PC-9 (cell line): ENCODE measurements around the gene WDFY1. TPM values are rescaled to one million over a fixed set of nuclear protein-coding genes. Genes with fewer than 3 reads are reported as not detected.

ENCODE experiments used
- BruUV-seq: library from RNA; stranded (reverse); fragments of 400-500 nt; replicated peaks from 2 replicates; lab custom pipeline; 2021; lab: Mats Ljungman, UMichigan
- CTCF ChIA-PET: fragments of 300-600 bp; sonication (Branson Sonifier 250); formaldehyde crosslinking; loops from one replicate; lab custom pipeline; 2022; ENCODE audit warnings: antibody characterized with exemption; lab: Charles Lee
- POLR2A ChIA-PET: fragments of 300-600 bp; sonication (Branson Sonifier 250); formaldehyde crosslinking; loops from one replicate; lab custom pipeline; 2022; ENCODE audit warnings: antibody characterized with exemption; ENCODE audit not compliant: unreplicated experiment; lab: Charles Lee
- DNase-seq, 2 experiments: peaks; one replicate each; pipeline versions ENCODE4 v3.0.0 to v3.0.0-alpha.2; 2015 to 2022; ENCODE audit warnings: mixed read lengths in 1 of 2
- H2AFZ ChIP-seq: fragments of 200-600 bp; sonication (generic); 2 replicates; pipeline ENCODE4 v1.8.1; 2017; ENCODE audit warnings: antibody characterized with exemption
- H3F3A ChIP-seq: fragments of 200-600 bp; sonication (generic); 2 replicates; pipeline ENCODE4 v1.8.1; 2017; ENCODE audit warnings: antibody characterized with exemption, mild to moderate bottlenecking, low read depth; ENCODE audit not compliant: insufficient read depth
- H3K27ac ChIP-seq: fragments of 200-600 bp; sonication (generic); 2 replicates; pipeline ENCODE4 v1.6.1; 2016; ENCODE audit warnings: mixed run types
- H3K27me3 ChIP-seq: fragments of 200-600 bp; sonication (generic); 2 replicates; pipeline ENCODE4 v1.6.1; 2016; ENCODE audit warnings: low read depth, mixed run types; ENCODE audit not compliant: insufficient read depth
- H3K36me3 ChIP-seq: fragments of 200-600 bp; sonication (generic); 2 replicates; pipeline ENCODE4 v1.6.1; 2016; ENCODE audit warnings: low read depth, mixed run types
- H3K4me1 ChIP-seq: fragments of 200-600 bp; sonication (generic); replicated peaks from 2 replicates; pipeline ENCODE4 v1.6.1; 2016; ENCODE audit warnings: mixed run types; ENCODE audit not compliant: insufficient read depth
- H3K4me2 ChIP-seq: fragments of 200-600 bp; sonication (generic); 2 replicates; pipeline ENCODE4 v1.6.1; 2017; ENCODE audit warnings: mixed run types
- H3K4me3 ChIP-seq: fragments of 200-600 bp; sonication (generic); 2 replicates; pipeline ENCODE4 v1.6.1; 2016; ENCODE audit warnings: mixed run types
- H3K79me2 ChIP-seq: fragments of 200-600 bp; sonication (generic); 2 replicates; pipeline ENCODE4 v1.6.1; 2017; ENCODE audit warnings: low read depth, mixed run types
- H3K9me2 ChIP-seq: fragments of 200-600 bp; sonication (generic); 2 replicates; pipeline ENCODE4 v1.8.1; 2017; ENCODE audit warnings: mild to moderate bottlenecking; ENCODE audit not compliant: insufficient read depth
- H3K9me3 ChIP-seq: fragments of 200-600 bp; sonication (generic); 2 replicates; pipeline ENCODE4 v1.8.1; 2016; ENCODE audit warnings: low read depth; ENCODE audit not compliant: insufficient read depth
- H4K20me1 ChIP-seq: fragments of 200-600 bp; sonication (generic); 2 replicates; pipeline ENCODE4 v1.8.1; 2017; ENCODE audit not compliant: insufficient read depth
- EZH2 ChIP-seq: fragments of 200-600 bp; sonication (generic); IDR thresholded peaks from 2 replicates; pipeline ENCODE4 v1.8.0; 2017; ENCODE audit warnings: antibody characterized with exemption, low read depth
- intact Hi-C: fragments of 100-400 bp; cut with micrococcal nuclease; formaldehyde crosslinking; loops from one replicate; pipeline ENCODE4 v1.10.0; 2022; ENCODE audit not compliant: unreplicated experiment
- total RNA-seq: library from RNA; stranded (reverse); gene quantifications from 2 replicates; pipeline ENCODE4 v1.2.3, GENCODE V29; 2021
- TF ChIP-seq, protein P1 (sequence below): fragments of 200-600 bp; sonication (generic); conservative IDR thresholded peaks from 2 replicates; pipeline ENCODE4 v1.6.1; 2017; ENCODE audit warnings: mixed run types, antibody characterized with exemption, mild to moderate bottlenecking, moderate library complexity

WDFY1 gene
- total RNA-seq, 1 experiment from 2014 or later = 81.9 TPM

DNA sequence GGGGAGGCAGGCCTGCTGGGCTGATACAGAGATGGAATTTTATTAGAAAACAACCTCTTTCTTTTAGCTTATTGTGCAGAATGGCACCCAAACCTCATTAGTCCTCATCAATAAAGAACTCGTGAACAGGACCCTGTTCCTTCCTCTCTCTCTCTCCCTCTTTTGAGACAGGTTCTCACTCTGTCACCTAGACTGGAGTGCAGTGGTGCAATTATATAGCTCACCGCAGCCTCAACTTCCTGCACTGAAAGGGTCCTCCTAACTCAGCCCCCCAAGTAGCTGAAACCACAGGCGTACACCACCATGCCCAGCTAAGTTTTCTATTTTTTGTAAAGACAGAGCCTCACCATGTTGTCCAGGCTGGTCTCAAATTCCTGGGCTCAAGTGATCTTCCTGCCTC is 86.1 kb downstream of the WDFY1 start:
- intact Hi-C loops = no loop called here
- H3K79me2 ChIP-seq = no peaks in the 10 kb centered on the region
- H3F3A ChIP-seq = peaks cover 46% of the 10 kb centered on the region
- TF ChIP-seq EZH2 = no peak
- TF ChIP-seq, protein P1, sequence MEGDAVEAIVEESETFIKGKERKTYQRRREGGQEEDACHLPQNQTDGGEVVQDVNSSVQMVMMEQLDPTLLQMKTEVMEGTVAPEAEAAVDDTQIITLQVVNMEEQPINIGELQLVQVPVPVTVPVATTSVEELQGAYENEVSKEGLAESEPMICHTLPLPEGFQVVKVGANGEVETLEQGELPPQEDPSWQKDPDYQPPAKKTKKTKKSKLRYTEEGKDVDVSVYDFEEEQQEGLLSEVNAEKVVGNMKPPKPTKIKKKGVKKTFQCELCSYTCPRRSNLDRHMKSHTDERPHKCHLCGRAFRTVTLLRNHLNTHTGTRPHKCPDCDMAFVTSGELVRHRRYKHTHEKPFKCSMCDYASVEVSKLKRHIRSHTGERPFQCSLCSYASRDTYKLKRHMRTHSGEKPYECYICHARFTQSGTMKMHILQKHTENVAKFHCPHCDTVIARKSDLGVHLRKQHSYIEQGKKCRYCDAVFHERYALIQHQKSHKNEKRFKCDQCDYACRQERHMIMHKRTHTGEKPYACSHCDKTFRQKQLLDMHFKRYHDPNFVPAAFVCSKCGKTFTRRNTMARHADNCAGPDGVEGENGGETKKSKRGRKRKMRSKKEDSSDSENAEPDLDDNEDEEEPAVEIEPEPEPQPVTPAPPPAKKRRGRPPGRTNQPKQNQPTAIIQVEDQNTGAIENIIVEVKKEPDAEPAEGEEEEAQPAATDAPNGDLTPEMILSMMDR = no peak
- ChIA-PET POLR2A (interaction anchor here (0.5 to 0.6 kb wide), 2 partner anchors 21 to 609 kb away, joined by 4 to 24 read pairs; no protein-coding TSS in a partner anchor), CTCF (interaction anchor here (0.9 kb wide), 1 partner anchor 400 kb away, joined by 3 read pairs; no protein-coding TSS in a partner anchor)
- H3K4me1 ChIP-seq = peaks cover 66% of the 10 kb centered on the region
- no TSS peak for BruUV-seq
- H4K20me1 ChIP-seq = no peaks in the 10 kb centered on the region
- H3K9me2 ChIP-seq = no peaks in the 10 kb centered on the region
- no peak overlapping the region for H3K27ac ChIP-seq
- H3K27me3 ChIP-seq = no peaks in the 10 kb centered on the region
- H2AFZ ChIP-seq = no peak overlapping the region
- H3K4me2 ChIP-seq = no peak overlapping the region
- DNase-seq = peak in 1 of 2 experiments; percentile 3
- no peak overlapping the region for H3K4me3 ChIP-seq
- H3K36me3 ChIP-seq = no peaks in the 10 kb centered on the region
- H3K9me3 ChIP-seq = no peaks in the 10 kb centered on the region

DNA sequence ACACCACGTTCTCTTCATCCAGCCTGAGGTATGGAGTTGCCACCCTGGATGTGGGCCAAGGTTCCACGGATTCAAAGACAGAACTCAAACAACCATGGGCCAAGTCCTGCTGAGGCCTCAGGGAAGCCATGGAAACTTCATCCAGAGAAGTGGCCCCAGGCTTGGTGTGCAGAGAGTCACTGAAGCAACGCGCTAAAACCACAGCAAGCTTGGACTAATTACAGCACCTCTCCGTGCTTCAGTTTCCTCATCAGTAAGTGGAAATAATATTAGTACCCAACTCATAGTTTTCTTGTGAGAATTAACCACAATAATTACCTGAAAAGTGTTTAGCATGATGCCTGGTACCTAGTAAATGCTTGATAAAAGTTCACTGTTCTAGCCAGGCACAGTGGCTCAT is 88.6 kb downstream of the WDFY1 start:
- intact Hi-C loops = no loop called here
- Histone ChIP-seq H3K79me2 (no peaks in the 10 kb centered on the region), H3K36me3 (no peaks in the 10 kb centered on the region), H4K20me1 (no peaks in the 10 kb centered on the region), H3K4me3 (no peak overlapping the region; the same call in 1 of the 2 replicates), H3K9me2 (no peaks in the 10 kb centered on the region), H3K4me2 (peak overlapping the region; percentile 43), H3K27ac (peak overlapping the region; percentile 54), H3K27me3 (no peaks in the 10 kb centered on the region), H3F3A (peaks cover 56% of the 10 kb centered on the region), H2AFZ (no peak overlapping the region), H3K4me1 (peaks cover 71% of the 10 kb centered on the region), H3K9me3 (no peaks in the 10 kb centered on the region)
- DNase-seq = peak; percentile 19 to 74
- no TSS peak for BruUV-seq
- ChIA-PET CTCF (no interaction called here), POLR2A (no interaction called here)
- no peak for TF ChIP-seq EZH2

DNA sequence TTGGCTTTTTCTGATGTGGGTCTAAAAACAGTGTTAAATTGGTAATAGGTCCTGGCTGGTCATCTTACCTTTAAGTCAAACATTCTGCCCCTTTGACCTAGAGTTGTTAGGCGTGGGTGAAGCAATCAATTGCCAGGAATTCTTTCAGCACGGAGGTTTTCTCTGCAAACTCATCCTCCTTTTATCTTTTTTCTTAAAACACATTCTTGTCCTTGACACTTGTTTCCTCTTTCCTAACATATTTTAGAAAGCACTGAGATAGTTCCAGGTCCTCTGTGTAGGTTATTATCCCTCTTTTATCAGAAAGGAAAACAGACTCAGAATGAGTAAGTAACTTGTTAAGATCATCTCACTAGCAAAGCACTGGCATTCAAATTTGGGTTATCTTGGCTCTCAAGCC is 89.1 kb downstream of the WDFY1 start:
- peak in 1 of 2 experiments; percentile 74 for DNase-seq
- no TSS peak for BruUV-seq
- Histone ChIP-seq H3K9me2 (no peaks in the 10 kb centered on the region), H3K4me1 (peaks cover 66% of the 10 kb centered on the region), H3F3A (peaks cover 51% of the 10 kb centered on the region), H2AFZ (no peak overlapping the region), H3K9me3 (0 out of 2 replicates have a peak, but pooled peaks cover 3% of the 10 kb centered on the region), H3K36me3 (no peaks in the 10 kb centered on the region), H4K20me1 (no peaks in the 10 kb centered on the region), H3K27me3 (no peaks in the 10 kb centered on the region), H3K4me3 (no peak overlapping the region; the same call in 1 of the 2 replicates), H3K27ac (peak overlapping the region; percentile 54), H3K4me2 (peak overlapping the region; percentile 43), H3K79me2 (no peaks in the 10 kb centered on the region)
- intact Hi-C loops = no loop called here
- no peak for TF ChIP-seq EZH2
- TF ChIP-seq, protein P1 = no peak
- CTCF ChIA-PET = no interaction called here
- POLR2A ChIA-PET = no interaction called here
